ENCODE measurements around the gene ANKRD17. TPM values are rescaled to one million over a fixed set of nuclear protein-coding genes. Genes with fewer than 3 reads are reported as not detected.

The ANKRD17 gene
- polyA plus RNA-seq, 1 donor from 2014 or later: 30.4 TPM

DNA sequence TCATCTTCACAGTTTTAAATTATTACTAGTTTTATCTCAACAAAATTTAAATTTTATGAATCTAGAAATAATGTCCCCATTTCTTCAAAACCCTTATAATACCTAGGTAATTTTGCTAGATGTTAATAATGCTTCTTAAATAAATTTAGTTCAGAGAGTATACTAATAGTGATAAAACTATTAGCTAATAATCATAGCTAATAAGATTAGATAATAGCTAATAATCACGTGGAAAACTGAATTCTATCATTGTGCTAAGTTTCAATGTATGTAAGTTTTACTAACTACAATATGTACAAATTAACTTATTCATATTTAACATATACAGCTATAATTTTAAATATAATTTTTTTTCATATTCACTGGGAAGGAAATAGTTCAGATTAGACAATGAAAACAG is 10.2 kb downstream of the ANKRD17 start:
- Histone ChIP-seq H3K4me3 (ENCODE audit: low read length) (no peak overlapping the region), H3K27me3 (ENCODE audit: insufficient read depth, low read depth, low read length) (no peaks in the 10 kb centered on the region)

DNA sequence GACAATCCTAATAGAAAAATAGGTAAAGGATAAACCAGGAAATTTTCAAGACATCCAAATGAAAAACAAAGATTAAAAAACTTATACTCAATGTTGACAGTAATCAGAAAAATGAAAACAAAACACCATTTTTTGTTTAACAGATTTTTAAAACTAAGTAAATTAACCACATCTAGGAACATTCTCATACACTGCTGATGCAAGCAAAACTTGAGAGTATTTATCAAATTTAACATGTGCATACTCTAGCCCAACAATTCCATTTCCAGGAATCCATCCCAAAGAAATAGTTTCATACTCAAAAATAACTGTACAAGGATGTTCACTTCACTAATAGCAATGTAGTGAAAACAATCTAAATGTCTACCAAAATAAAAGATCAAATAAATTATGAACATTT is 11.5 kb downstream of the ANKRD17 start:
- H3F3A ChIP-seq (ENCODE audit: insufficient read depth, low read length, poor library complexity, severe bottlenecking): no peaks in the 10 kb centered on the region
- no peak overlapping the region for H3K4me3 ChIP-seq (ENCODE audit: low read length)
- no peak overlapping the region for H3K4me2 ChIP-seq (ENCODE audit: low read length)
- peaks cover 92% of the 10 kb centered on the region for H3K79me2 ChIP-seq (replicated peaks; ENCODE audit: insufficient read depth, low read length)
- no peaks in the 10 kb centered on the region for H3K9me2 ChIP-seq (ENCODE audit: insufficient read depth, low read length)
- no peaks in the 10 kb centered on the region for H4K20me1 ChIP-seq (ENCODE audit: insufficient read depth)
- no peaks in the 10 kb centered on the region for H3K9me3 ChIP-seq (ENCODE audit: low read length)
- H3K36me3 ChIP-seq (ENCODE audit: insufficient read depth, low read length): no peaks in the 10 kb centered on the region
- H3K9ac ChIP-seq (ENCODE audit: low read length): no peak overlapping the region
- H2AFZ ChIP-seq (ENCODE audit: low read depth, low read length): no peak overlapping the region
- no peak for TF ChIP-seq MXI1 (conservative IDR thresholded peaks at IDR 0.05; ENCODE audit: poor library complexity, severe bottlenecking)
- TF ChIP-seq EP300 (conservative IDR thresholded peaks at IDR 0.05; ENCODE audit: poor library complexity, severe bottlenecking): no peak
- no peak for TF ChIP-seq TAF1 (IDR thresholded peaks at IDR 0.05; ENCODE audit: low read depth)
- TF ChIP-seq CTCF (IDR thresholded peaks at IDR 0.05; ENCODE audit: poor library complexity, severe bottlenecking): no peak
- no peak for TF ChIP-seq SMC3 (conservative IDR thresholded peaks at IDR 0.05; ENCODE audit: poor library complexity)
- TF ChIP-seq REST (IDR thresholded peaks at IDR 0.05; ENCODE audit: borderline replicate concordance): no peak
- TF ChIP-seq RAD21 (conservative IDR thresholded peaks at IDR 0.05): no peak
- H3K27ac ChIP-seq (ENCODE audit: low read length): no peak overlapping the region
- no peaks in the 10 kb centered on the region for H3K27me3 ChIP-seq (ENCODE audit: insufficient read depth, low read depth, low read length)

More for the DNA sequence above, 10.2 kb downstream of the ANKRD17 start:
- H3K9ac ChIP-seq (ENCODE audit: low read length): no peak overlapping the region
- H3K9me3 ChIP-seq (ENCODE audit: low read length): no peaks in the 10 kb centered on the region
- H3K9me2 ChIP-seq (ENCODE audit: insufficient read depth, low read length): no peaks in the 10 kb centered on the region
- no peak for TF ChIP-seq POLR2AphosphoS5 (IDR thresholded peaks at IDR 0.05)
- no peak for TF ChIP-seq CTCF (IDR thresholded peaks at IDR 0.05; ENCODE audit: poor library complexity, severe bottlenecking)
- TF ChIP-seq MXI1 (conservative IDR thresholded peaks at IDR 0.05; ENCODE audit: poor library complexity, severe bottlenecking): no peak
- TF ChIP-seq RAD21 (conservative IDR thresholded peaks at IDR 0.05): no peak
- TF ChIP-seq EP300 (conservative IDR thresholded peaks at IDR 0.05; ENCODE audit: poor library complexity, severe bottlenecking): no peak
- TF ChIP-seq TAF1 (IDR thresholded peaks at IDR 0.05; ENCODE audit: low read depth): no peak
- no peak for TF ChIP-seq EZH2 (IDR thresholded peaks at IDR 0.05; ENCODE audit: borderline replicate concordance, insufficient read depth, low read length, poor library complexity, severe bottlenecking)
- TF ChIP-seq SMC3 (conservative IDR thresholded peaks at IDR 0.05; ENCODE audit: poor library complexity): no peak
- TF ChIP-seq REST (IDR thresholded peaks at IDR 0.05; ENCODE audit: borderline replicate concordance): no peak
- H3F3A ChIP-seq (ENCODE audit: insufficient read depth, low read length, poor library complexity, severe bottlenecking): no peaks in the 10 kb centered on the region
- H3K79me2 ChIP-seq (replicated peaks; ENCODE audit: insufficient read depth, low read length): peaks cover 94% of the 10 kb centered on the region
- H4K20me1 ChIP-seq (ENCODE audit: insufficient read depth): no peaks in the 10 kb centered on the region
- no peak overlapping the region for H2AFZ ChIP-seq (ENCODE audit: low read depth, low read length)
- peaks cover 8% of the 10 kb centered on the region for H3K36me3 ChIP-seq (ENCODE audit: insufficient read depth, low read length)
- H3K4me2 ChIP-seq (ENCODE audit: low read length): no peak overlapping the region
- H3K27ac ChIP-seq (ENCODE audit: low read length): no peak overlapping the region
